ENCODE data around the gene TBCK. TPM values are rescaled to one million over a fixed set of nuclear protein-coding genes. Genes with fewer than 3 reads are reported as not detected.
"Not testable (repeated sequence)": the region's sequence is repeated elsewhere in the genome, so short reads cannot be mapped to it uniquely, and the experiment has no call there.

Gene TBCK
- polyA plus RNA-seq, 1 donor from 2014 or later: 22.9 TPM

DNA sequence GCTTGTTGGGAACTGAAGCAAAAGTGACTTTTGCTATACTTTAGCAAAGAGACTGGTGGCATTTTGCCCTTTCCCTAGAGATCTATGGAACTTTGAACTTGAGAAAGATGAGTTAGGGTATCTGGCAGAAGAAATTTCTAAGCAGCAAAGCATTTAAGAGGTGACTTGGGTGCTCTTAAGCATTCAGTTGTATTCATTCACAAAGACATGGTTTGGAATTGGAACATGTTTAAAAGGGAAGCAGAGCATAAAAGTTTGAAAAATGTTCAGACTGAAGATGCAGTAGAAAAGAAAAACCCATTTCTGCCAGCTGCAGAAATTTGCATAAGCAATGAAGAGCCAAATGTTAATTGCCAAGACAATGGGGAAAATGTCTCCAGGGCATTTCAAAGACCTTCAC is 21.9 kb upstream of the TBCK start:
- Mint-ChIP-seq H3K4me1 (peaks cover 14 to 23% (median 22%) of the 10 kb centered on the region in 3 donors), H3K27me3 (no peaks in the 10 kb centered on the region), H3K36me3 (peaks cover 46% of the 10 kb centered on the region), H3K9me3 (peaks cover 8 to 16% (median 10%) of the 10 kb centered on the region in 3 donors), H3K4me3 (no peak overlapping the region), H3K27ac (no peak overlapping the region)

DNA sequence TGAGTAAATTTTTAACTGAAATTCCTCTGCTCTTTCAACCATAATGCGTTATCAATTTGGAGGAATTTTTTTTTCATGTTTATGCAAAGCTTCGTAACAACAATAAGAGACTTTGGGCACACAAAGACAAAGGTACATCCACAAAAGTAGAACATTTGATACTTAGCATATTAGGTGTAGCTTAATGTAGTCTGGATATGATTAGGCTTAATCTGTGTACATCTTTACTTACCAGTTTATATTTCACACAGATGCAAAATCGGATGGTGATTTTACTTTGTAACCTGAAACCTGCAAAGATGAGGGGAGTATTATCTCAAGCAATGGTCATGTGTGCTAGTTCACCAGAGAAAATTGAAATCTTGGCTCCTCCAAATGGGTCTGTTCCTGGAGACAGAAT is 20.6 kb upstream of the TBCK start:
- H3K9me3 Mint-ChIP-seq: peaks cover 8 to 16% (median 10%) of the 10 kb centered on the region in 3 donors
- H3K4me1 Mint-ChIP-seq: peaks cover 6 to 15% (median 13%) of the 10 kb centered on the region in 3 donors
- no peak overlapping the region for H3K4me3 Mint-ChIP-seq
- H3K36me3 Mint-ChIP-seq: peaks cover 43% of the 10 kb centered on the region
- no peaks in the 10 kb centered on the region for H3K27me3 Mint-ChIP-seq
- H3K27ac Mint-ChIP-seq: no peak overlapping the region

DNA sequence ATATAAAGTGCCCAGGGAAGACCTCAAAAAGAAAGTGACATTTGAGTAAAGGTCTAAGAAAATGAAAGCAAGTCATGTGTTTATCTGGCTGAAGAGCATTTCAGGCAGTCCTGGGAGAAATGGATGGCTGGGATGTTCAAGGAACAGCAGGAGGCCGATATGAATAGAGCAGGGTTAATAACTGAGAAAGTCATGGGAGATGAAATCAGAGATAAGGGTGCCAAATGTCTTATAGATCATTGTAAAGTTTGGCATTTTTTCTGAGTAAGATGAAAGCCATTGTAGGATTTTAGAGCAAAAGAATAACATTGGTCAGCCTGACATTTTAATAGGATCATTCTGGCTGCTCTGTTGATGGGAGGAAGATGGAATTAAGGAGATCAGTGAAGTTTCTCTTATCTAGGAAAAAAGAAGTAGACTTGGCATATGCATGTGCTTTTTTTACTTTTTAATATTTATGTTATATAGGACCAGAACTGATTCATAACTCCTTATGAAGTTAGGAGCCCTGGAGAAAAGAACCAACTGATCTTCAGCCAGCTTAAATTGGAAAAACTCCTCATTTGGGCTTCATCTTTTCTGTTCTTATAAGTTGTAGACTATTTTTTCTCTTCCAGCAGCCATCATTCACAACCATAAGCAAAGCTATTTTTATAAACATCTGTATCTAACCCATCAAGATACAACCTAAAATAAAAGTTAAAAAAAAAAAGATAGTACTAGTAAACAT is 18.9 kb upstream of the TBCK start:
- Mint-ChIP-seq H3K27me3 (no peaks in the 10 kb centered on the region), H3K27ac (no peak overlapping the region), H3K4me1 (peaks cover 0 to 5% (median 3%) of the 10 kb centered on the region in 3 donors), H3K9me3 (peaks cover 6 to 12% (median 10%) of the 10 kb centered on the region in 3 donors), H3K4me3 (no peak overlapping the region), H3K36me3 (peaks cover 32% of the 10 kb centered on the region)

DNA sequence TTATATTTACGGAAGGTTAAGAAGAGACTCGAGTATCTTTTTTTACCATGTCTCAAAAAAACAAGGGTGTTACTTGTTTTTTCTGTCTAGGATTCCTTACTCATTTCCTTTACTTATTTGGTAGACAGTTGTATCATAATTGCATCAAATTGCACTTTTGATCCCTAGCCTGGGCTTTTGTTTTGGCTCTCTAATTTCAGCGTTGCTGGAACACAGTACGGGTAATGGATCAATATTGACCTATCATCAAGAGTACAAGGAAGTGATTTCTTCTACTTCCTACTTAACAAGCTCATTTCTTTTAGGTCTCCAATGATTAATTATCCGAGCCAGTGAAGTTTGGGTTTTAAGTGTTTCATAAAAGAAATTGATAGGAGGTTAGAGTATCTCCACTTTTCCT is 17.2 kb upstream of the TBCK start:
- H3K36me3 Mint-ChIP-seq: peaks cover 27% of the 10 kb centered on the region
- no peak overlapping the region for H3K27ac Mint-ChIP-seq

DNA sequence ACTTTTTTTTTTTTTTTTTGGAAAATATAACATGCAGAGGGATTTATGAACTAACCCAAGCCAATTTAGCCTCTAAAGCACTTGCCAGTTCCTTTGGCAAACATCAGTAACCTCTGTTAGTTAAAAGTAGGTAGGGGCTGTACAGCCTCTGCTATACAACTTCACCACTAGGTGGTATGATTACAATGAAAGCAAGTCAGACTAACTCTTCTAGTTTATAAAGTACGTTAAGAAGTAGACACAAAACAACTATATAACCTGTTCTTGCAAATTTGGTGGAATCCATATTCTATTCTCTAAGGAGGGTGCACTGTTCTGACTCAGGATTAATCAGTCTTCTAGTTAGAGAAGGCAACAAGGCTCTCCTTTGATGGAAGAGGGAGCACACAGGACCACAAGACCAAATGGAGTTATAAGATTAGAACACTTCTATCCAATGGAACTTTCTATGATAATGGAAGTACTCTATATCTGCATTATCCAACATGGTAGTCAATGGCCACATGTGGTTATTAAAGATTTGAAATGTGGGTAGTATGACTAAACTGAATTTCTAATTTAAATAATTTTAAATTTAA is 13.1 kb upstream of the TBCK start:
- H3K36me3 Mint-ChIP-seq: peaks cover 12% of the 10 kb centered on the region
- no peak overlapping the region for H3K27ac Mint-ChIP-seq
- peaks cover 0 to 4% (median 2%) of the 10 kb centered on the region in 3 donors for H3K4me1 Mint-ChIP-seq
- no peaks in the 10 kb centered on the region for H3K27me3 Mint-ChIP-seq
- no peak overlapping the region for H3K4me3 Mint-ChIP-seq
- no peaks in the 10 kb centered on the region for H3K9me3 Mint-ChIP-seq

More for the DNA sequence above, 17.2 kb upstream of the TBCK start:
- H3K9me3 Mint-ChIP-seq: peaks cover 4 to 9% (median 5%) of the 10 kb centered on the region in 3 donors
- H3K27me3 Mint-ChIP-seq: no peaks in the 10 kb centered on the region
- peaks cover 0 to 3% (median 2%) of the 10 kb centered on the region in 3 donors for H3K4me1 Mint-ChIP-seq
- H3K4me3 Mint-ChIP-seq: no peak overlapping the region

DNA sequence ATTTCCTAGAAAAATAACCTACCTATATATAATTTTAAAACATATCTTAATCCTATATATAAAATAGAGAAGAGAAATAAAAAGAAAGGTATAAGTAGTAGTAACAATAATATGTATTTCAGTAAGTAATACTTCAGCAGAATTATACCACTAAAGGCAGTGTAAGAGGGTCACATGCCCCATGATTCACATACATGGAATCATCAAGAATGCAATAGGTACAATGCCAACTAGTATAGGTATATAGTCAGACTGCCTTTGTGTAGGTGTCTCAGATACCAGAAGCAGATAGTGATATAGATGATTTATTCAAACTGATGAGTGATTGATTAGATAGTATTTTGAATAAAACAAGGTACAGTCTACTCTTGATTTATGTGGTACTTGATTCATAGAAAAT is 9.8 kb upstream of the TBCK start:
- Mint-ChIP-seq H3K27ac (no peak overlapping the region), H3K27me3 (no peaks in the 10 kb centered on the region), H3K4me1 (peaks cover 0 to 4% (median 2%) of the 10 kb centered on the region in 3 donors), H3K36me3 (peaks cover 6% of the 10 kb centered on the region), H3K9me3 (no peaks in the 10 kb centered on the region), H3K4me3 (no peak overlapping the region)

DNA sequence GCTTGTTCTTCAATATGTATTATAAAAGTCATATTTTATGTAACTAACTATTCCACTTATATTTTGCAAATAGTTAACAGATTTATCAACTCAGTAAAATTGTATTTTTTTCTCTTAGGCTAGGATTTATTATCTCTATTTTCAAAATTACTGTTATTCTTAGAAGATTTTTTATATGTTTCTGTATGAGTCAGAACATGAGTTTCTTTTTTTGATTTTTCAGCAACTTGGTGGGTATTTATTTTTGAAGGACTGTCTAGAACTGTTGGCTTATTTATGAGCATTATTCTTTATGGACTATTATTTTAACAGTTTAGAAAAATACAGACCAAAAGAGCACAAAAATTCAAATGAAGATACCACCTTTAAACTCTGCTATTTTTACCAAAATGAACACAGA is 7.1 kb upstream of the TBCK start:
- Mint-ChIP-seq H3K9me3 (peaks cover 0 to 4% (median 0%) of the 10 kb centered on the region in 3 donors), H3K4me1 (peaks cover 0 to 9% (median 7%) of the 10 kb centered on the region in 3 donors), H3K36me3 (peaks cover 7% of the 10 kb centered on the region), H3K4me3 (no peak overlapping the region), H3K27ac (no peak overlapping the region), H3K27me3 (no peaks in the 10 kb centered on the region)

DNA sequence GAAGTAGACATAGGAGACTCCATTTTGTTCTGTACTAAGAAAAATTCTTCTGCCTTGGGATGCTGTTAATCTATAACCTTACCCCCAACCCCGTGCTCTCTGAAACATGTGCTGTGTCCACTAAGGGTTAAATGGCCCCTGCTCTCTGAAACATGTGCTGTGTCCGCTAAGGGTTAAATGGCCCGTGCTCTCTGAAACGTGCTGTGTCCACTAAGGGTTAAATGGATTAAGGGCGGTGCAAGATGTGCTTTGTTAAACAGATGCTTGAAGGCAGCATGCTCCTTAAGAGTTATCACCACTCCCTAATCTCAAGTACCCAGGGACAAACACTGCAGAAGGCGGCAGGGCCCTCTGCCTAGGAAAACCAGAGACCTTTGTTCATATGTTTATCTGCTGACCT is 5.8 kb upstream of the TBCK start:
- H3K4me1 Mint-ChIP-seq, H3K36me3 Mint-ChIP-seq, H3K27me3 Mint-ChIP-seq, H3K4me3 Mint-ChIP-seq, H3K27ac Mint-ChIP-seq, H3K9me3 Mint-ChIP-seq: not testable (repeated sequence)

DNA sequence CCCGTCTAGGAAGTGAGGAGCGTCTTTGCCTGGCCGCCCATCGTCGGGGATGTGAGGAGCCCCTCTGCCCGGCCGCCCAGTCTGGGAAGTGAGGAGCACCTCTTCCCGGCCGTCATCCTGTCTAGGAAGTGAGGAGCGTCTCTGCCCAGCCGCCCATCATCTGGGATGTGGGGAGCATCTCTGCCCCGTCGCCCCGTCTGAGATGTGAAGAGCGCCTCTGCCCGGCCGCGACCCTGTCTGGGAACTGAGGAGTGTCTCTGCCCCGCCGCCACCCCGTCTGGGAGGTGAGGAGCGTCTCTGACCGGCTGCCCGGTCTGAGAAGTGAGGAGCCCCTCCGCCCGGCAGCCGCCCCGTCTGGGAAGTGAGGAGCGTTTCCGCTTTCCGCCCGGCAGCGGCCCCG is 5.2 kb upstream of the TBCK start:
- not testable (repeated sequence) for H3K36me3 Mint-ChIP-seq, H3K27me3 Mint-ChIP-seq, H3K4me3 Mint-ChIP-seq, H3K4me1 Mint-ChIP-seq, H3K27ac Mint-ChIP-seq, H3K9me3 Mint-ChIP-seq

DNA sequence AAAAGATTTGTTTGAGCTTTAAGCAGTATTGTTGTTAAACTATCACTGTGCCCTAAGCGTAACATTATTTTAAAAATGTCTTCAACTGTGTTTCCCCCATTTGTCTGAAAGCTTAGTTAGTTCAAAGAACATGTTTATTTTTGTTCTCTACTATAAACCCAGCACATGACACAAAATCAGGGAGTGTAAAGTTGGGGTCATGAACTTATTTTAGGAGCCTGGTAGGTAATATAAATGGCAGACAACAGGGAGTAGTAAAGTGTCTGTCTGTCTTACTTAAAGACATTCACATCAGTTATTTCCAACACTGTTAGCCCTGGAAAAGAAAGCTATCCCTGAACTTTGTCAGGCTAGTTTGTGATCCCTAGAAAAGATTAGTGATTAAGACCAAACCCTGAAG is 4.2 kb upstream of the TBCK start:
- Mint-ChIP-seq H3K27me3 (no peaks in the 10 kb centered on the region), H3K4me3 (no peak overlapping the region), H3K4me1 (peaks cover 4 to 10% (median 9%) of the 10 kb centered on the region in 3 donors), H3K27ac (peak overlapping the region in 1 of 3 donors; percentile 64), H3K36me3 (peaks cover 7% of the 10 kb centered on the region), H3K9me3 (peaks cover 0 to 4% (median 0%) of the 10 kb centered on the region in 3 donors)

DNA sequence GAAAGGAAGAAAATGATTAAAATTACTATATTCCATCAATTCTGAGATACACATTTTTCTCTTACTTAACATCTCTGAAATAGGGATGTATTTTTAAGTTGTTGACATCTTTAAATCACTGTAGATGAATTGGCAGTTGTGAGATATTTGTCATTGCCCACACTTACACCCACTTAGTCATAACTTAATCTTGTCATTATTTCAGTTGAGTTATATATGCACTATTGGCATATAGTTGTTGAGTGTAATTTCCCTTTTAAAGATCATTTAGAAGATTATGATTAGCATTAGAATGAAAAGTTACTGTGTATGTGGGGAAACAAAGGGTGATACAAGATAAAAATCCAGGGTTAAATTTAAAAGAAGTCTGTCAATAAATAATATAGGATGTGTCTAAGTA is 2.5 kb upstream of the TBCK start:
- Mint-ChIP-seq H3K27me3 (no peaks in the 10 kb centered on the region), H3K4me3 (no peak overlapping the region), H3K9me3 (peaks cover 0 to 4% (median 0%) of the 10 kb centered on the region in 3 donors), H3K27ac (no peak overlapping the region), H3K4me1 (peaks cover 13 to 20% (median 18%) of the 10 kb centered on the region in 3 donors), H3K36me3 (peaks cover 7% of the 10 kb centered on the region)

DNA sequence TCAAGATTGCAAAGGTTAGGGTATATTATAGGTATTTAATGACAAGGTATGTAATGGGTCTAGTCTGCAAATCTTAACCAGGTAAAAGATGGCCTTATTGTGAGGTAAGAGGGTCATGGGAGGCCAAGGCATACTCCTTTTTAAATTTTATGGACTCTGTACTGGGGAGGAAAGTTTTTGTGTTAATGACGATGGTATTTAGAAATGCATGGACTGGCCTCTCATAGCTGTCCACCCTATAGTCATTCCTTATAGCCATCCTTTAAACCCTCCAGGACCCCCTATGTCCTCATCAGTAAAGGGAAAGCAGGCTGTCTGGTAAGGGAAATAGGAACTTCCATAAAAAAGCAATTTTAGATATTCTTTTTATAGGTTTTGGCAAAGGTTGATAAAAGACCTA is 1.8 kb upstream of the TBCK start:
- peak overlapping the region in 1 of 3 donors; percentile 16 for H3K27ac Mint-ChIP-seq
- H3K4me3 Mint-ChIP-seq: peak overlapping the region in 1 of 4 donors; percentile 12
- peaks cover 13 to 22% (median 22%) of the 10 kb centered on the region in 3 donors for H3K4me1 Mint-ChIP-seq
- no peaks in the 10 kb centered on the region for H3K27me3 Mint-ChIP-seq
- peaks cover 0 to 4% (median 0%) of the 10 kb centered on the region in 3 donors for H3K9me3 Mint-ChIP-seq
- peaks cover 7% of the 10 kb centered on the region for H3K36me3 Mint-ChIP-seq

DNA sequence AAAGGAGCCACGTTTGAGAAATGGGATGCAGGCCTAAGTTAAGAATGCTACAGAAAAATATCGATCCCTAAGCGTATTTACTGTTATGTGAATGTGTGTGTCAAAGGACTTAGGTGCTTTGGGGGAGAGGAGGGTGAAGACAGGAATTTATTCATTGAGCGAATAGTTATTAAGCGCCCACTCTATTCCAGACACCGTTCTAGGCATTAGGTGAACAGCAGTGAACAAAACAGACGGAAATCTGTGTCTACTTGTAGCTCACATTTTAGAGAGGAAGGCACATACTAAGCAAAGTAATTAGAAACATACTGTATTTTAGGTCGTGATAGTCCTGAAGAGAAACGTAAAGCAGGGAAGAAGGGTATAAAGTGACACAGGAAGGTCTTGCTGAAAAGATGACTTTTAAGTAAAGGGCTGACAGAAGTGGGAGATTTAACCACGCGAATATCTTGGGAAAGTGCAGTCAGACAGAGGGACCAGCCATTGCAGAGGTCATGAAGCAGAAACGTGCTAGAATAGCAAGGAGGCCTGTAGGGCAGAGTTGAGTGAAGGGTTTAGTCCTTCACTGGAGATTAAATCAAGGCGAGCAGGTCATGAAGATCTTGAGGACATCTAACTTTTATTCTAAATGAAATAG is 882 bp upstream of the TBCK start:
- Mint-ChIP-seq H3K27ac (no peak overlapping the region), H3K9me3 (peaks cover 0 to 4% (median 0%) of the 10 kb centered on the region in 3 donors), H3K4me3 (no peak overlapping the region), H3K4me1 (peaks cover 18 to 25% (median 25%) of the 10 kb centered on the region in 3 donors), H3K27me3 (no peaks in the 10 kb centered on the region), H3K36me3 (peaks cover 7% of the 10 kb centered on the region)

DNA sequence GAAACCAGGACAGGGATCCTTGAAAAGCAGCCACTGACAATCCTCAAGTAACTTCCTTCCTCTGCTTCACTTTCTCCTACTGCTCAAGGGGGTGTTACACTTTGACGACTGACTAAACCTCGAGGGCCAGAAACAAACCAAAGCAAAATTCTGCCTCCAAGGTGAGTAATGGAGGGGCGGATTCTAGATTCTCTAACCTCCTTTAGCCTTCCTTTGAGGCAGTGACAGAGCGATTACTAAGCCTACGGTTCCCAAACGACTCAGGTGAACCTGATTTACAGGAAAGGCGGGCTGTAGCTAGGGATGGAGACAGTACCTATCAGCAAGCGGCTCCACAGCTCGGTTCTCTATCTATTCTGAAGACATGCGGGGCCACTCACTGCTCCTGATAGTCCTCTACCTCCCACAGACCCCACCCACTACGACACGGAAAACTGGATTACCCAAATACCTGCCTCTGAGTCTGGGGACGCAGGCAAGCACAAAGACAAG is 487 bp downstream of the TBCK start:
- H3K4me3 Mint-ChIP-seq: no peak overlapping the region
- no peak overlapping the region for H3K27ac Mint-ChIP-seq
- peaks cover 7% of the 10 kb centered on the region for H3K36me3 Mint-ChIP-seq
- H3K4me1 Mint-ChIP-seq: peaks cover 18 to 25% (median 25%) of the 10 kb centered on the region in 3 donors
- H3K9me3 Mint-ChIP-seq: peaks cover 0 to 4% (median 0%) of the 10 kb centered on the region in 3 donors
- no peaks in the 10 kb centered on the region for H3K27me3 Mint-ChIP-seq

DNA sequence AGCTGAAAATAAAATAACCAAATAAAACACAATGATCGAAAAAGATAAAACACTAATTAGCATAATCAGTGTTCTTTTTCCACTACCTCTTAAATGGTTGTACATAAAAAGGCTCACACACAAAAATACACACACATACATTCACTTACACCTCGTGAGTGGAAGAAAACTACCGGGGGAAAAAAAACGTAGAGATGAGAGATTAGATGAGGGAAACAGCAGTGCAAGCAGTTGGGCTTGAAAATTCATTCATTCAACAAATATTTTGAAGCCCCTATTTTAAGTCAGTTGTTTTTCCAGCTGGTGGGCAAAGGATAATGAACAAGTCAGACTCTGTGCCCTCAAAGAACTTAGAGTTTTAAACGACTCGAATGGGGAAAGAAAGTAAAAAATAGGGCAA is 1.0 kb downstream of the TBCK start:
- Mint-ChIP-seq H3K36me3 (peaks cover 4% of the 10 kb centered on the region), H3K4me1 (peaks cover 18 to 27% (median 26%) of the 10 kb centered on the region in 3 donors), H3K27me3 (no peaks in the 10 kb centered on the region), H3K27ac (peak overlapping the region in 1 of 3 donors; percentile 46), H3K9me3 (no peaks in the 10 kb centered on the region), H3K4me3 (peak overlapping the region in 1 of 4 donors; percentile 31)

All from IgD-negative memory B cell (primary cell).